Esophagus muscularis mucosa (tissue), 3 donors: Measurements from ENCODE around the gene LRP3.

Source experiments
- CTCF ChIP-seq, 3 experiments: fragments of 200-600 bp in 2 of 3; fragments of 450-650 bp in 1 of 3; sonication (generic) in 2 of 3; IDR thresholded peaks; one replicate each; pipeline ENCODE4 v1.5.1; 2017 to 2019; ENCODE audit warnings: antibody characterized with exemption in 3 of 3, mild to moderate bottlenecking in 2 of 3, moderate library complexity in 1 of 3
- EP300 ChIP-seq: sonication (generic); formaldehyde crosslinking; IDR thresholded peaks from one replicate; pipeline ENCODE4 v1.6.1; 2017; ENCODE audit warnings: antibody characterized with exemption

DNA sequence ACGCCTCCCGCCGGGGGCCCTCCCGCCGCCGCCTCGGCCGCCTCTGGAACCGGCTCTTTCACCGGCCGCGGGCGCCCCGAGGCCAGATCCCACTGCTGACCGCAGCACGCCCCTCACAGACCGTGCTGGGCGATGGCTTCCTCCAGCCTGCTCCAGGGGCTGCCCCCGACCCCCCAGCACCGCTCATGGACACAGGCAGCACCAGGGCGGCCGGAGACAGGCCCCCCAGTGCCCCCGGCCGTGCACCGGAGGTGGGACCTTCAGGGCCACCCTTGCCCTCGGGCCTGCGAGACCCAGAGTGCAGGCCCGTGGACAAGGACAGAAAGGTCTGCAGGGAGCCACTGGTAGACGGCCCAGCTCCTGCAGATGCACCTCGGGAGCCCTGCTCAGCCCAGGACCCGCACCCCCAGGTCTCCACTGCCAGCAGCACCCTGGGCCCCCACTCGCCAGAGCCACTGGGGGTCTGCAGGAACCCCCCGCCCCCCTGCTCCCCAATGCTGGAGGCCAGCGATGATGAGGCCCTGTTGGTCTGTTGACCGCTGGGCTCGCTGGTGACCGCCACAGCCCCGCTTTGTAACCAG lies 13.0 kb downstream of the LRP3 start:
- no peak for TF ChIP-seq CTCF (IDR thresholded peaks at IDR 0.05)
- TF ChIP-seq EP300, result no peak
